Naive B cell (primary cell): ENCODE data around the gene NEURL2. TPM values are rescaled to one million over a fixed set of nuclear protein-coding genes. Genes with fewer than 3 reads are reported as not detected.

Experiments
- ATAC-seq, 2 donors: fragments of 150-1000 bp; cut with Tn5 transposase; 2 replicates each; pipeline ENCODE4 v1.10.0; 2021; ENCODE audit warnings: low read depth in 2 of 2, mild to moderate bottlenecking in 2 of 2, moderate library complexity in 2 of 2
- DNase-seq: peaks from one replicate; pipeline ENCODE4 v3.0.0; 2022
- H3K27ac Mint-ChIP-seq, 6 donors: one replicate each; pipeline ENCODE4 v1.8.0; 2020 to 2022; ENCODE audit warnings: mild to moderate bottlenecking in 6 of 6, mixed read lengths in 6 of 6, moderate library complexity in 5 of 6, inconsistent platforms in 2 of 6
- H3K27me3 Mint-ChIP-seq, 3 donors: one replicate each; pipeline ENCODE4 v1.8.0; 2021 to 2022; ENCODE audit warnings: mixed read lengths in 3 of 3, mild to moderate bottlenecking in 1 of 3
- H3K36me3 Mint-ChIP-seq, 2 donors: one replicate each; pipeline ENCODE4 v1.8.0; 2020 to 2022; ENCODE audit warnings: mixed read lengths in 2 of 2, inconsistent platforms in 1 of 2, mild to moderate bottlenecking in 1 of 2
- H3K4me1 Mint-ChIP-seq, 3 donors: one replicate each; pipeline ENCODE4 v1.8.0; 2020 to 2022; ENCODE audit warnings: mixed read lengths in 3 of 3, inconsistent platforms in 1 of 3, mild to moderate bottlenecking in 1 of 3, moderate library complexity in 1 of 3
- H3K4me3 Mint-ChIP-seq, 8 donors: one replicate each; pipeline ENCODE4 v1.8.0; 2020 to 2022; ENCODE audit warnings: mild to moderate bottlenecking in 8 of 8, mixed read lengths in 8 of 8, moderate library complexity in 8 of 8, inconsistent platforms in 2 of 8
- H3K9me3 Mint-ChIP-seq, 7 donors: one replicate each; pipeline ENCODE4 v1.8.0; 2020 to 2022; ENCODE audit warnings: mixed read lengths in 7 of 7, mild to moderate bottlenecking in 5 of 7, inconsistent platforms in 2 of 7, moderate library complexity in 1 of 7
- polyA plus RNA-seq, 6 donors: library from polyadenylated mRNA; unstranded; fragments of 300-500 nt; fragmentation: Illumina TruSeq; gene quantifications; one replicate each; pipeline ENCODE4 v1.2.3, GENCODE V29; 2021; ENCODE audit warnings: low read depth in 6 of 6

NEURL2 gene
- polyA plus RNA-seq, 6 donors from 2014 or later: 0.69 to 2.4 (median 1.1) TPM; not detected in 1

- H3K4me3 Mint-ChIP-seq: peak overlapping the region in 1 of 8 donors; percentile 44
- no peak overlapping the region for H3K27ac Mint-ChIP-seq
- H3K9me3 Mint-ChIP-seq: peaks cover 0 to 5% (median 0%) of the 10 kb centered on the region in 7 donors
- DNase-seq: no peak
- ATAC-seq: no peak
- H3K27me3 Mint-ChIP-seq: peaks cover 10 to 25% (median 18%) of the 10 kb centered on the region in 3 donors
- peaks cover 12 to 21% (median 20%) of the 10 kb centered on the region in 3 donors for H3K4me1 Mint-ChIP-seq
- no peaks in the 10 kb centered on the region for H3K36me3 Mint-ChIP-seq
Measured at GRCh38 chr20:45913116-45913515, 22.1 kb upstream of the NEURL2 start.

- Mint-ChIP-seq H3K4me3 (peak overlapping the region in 7 of 8 donors; percentile 49 to 94 (median 65)), H3K27ac (no peak overlapping the region), H3K9me3 (peaks cover 0 to 5% (median 0%) of the 10 kb centered on the region in 7 donors), H3K4me1 (peaks cover 12 to 21% (median 20%) of the 10 kb centered on the region in 3 donors), H3K27me3 (peaks cover 10 to 19% (median 18%) of the 10 kb centered on the region in 3 donors), H3K36me3 (no peaks in the 10 kb centered on the region)
- no peak for ATAC-seq
- DNase-seq: no peak
Measured at GRCh38 chr20:45912344-45912682, 21.3 kb upstream of the NEURL2 start.

- Mint-ChIP-seq H3K27ac (peak within 1 kb of the TSS in 5 of 6 donors; percentile 18 to 84 (median 59)), H3K4me3 (peak within 1 kb of the TSS; percentile 59 to 94 (median 85)), H3K27me3 (peaks cover 10 to 18% (median 17%) of the 10 kb centered on the region in 3 donors), H3K4me1 (peaks cover 12 to 21% (median 20%) of the 10 kb centered on the region in 3 donors), H3K9me3 (peaks cover 0 to 5% (median 0%) of the 10 kb centered on the region in 7 donors), H3K36me3 (no peaks in the 10 kb centered on the region)
- DNase-seq (peak; percentile 44), ATAC-seq (peak; percentile 24 to 27)
Measured at GRCh38 chr20:45911486-45912343, 20.7 kb upstream of the NEURL2 start, which contains the start of gene PLTP. PLTP (minus strand) TSS chr20:45912155; CDS start chr20:45911452, 703 bp downstream.

GRCh38 chr20:45910670-45911485 lies 19.9 kb upstream of the NEURL2 start:
- Mint-ChIP-seq H3K4me3 (peak overlapping the region; percentile 59 to 94 (median 85)), H3K27ac (peak overlapping the region; percentile 56 to 88 (median 74)), H3K4me1 (peaks cover 12 to 21% (median 20%) of the 10 kb centered on the region in 3 donors), H3K36me3 (no peaks in the 10 kb centered on the region), H3K27me3 (peaks cover 8 to 10% (median 10%) of the 10 kb centered on the region in 3 donors), H3K9me3 (peaks cover 0 to 5% (median 0%) of the 10 kb centered on the region in 7 donors)
- peak; percentile 89 for DNase-seq
- peak; percentile 88 for ATAC-seq

- ATAC-seq (no peak), DNase-seq (no peak)
- H3K4me3 Mint-ChIP-seq: peak overlapping the region; percentile 59 to 94 (median 85)
- H3K4me1 Mint-ChIP-seq: peaks cover 12 to 21% (median 20%) of the 10 kb centered on the region in 3 donors
- no peaks in the 10 kb centered on the region for H3K36me3 Mint-ChIP-seq
- H3K9me3 Mint-ChIP-seq: peaks cover 0 to 5% (median 0%) of the 10 kb centered on the region in 7 donors
- H3K27me3 Mint-ChIP-seq: peaks cover 8 to 10% (median 8%) of the 10 kb centered on the region in 3 donors
- H3K27ac Mint-ChIP-seq: peak overlapping the region in 4 of 6 donors; percentile 56 to 88 (median 78)
Measured at GRCh38 chr20:45909817-45910669, 19.0 kb upstream of the NEURL2 start.

- Mint-ChIP-seq H3K27ac (no peak overlapping the region), H3K9me3 (peaks cover 0 to 5% (median 0%) of the 10 kb centered on the region in 7 donors), H3K36me3 (no peaks in the 10 kb centered on the region), H3K27me3 (peaks cover 4 to 6% (median 4%) of the 10 kb centered on the region in 3 donors), H3K4me1 (peaks cover 12 to 21% (median 20%) of the 10 kb centered on the region in 3 donors), H3K4me3 (peak overlapping the region in 1 of 8 donors; percentile 91)
- DNase-seq (no peak), ATAC-seq (no peak)
Measured at GRCh38 chr20:45909336-45909808, 18.4 kb upstream of the NEURL2 start.

- peaks cover 0 to 5% (median 0%) of the 10 kb centered on the region in 7 donors for H3K9me3 Mint-ChIP-seq
Measured at GRCh38 chr20:45908084-45908483, 17.1 kb upstream of the NEURL2 start.

GRCh38 chr20:45907219-45907948 lies 16.4 kb upstream of the NEURL2 start:
- Mint-ChIP-seq H3K4me1 (peaks cover 21 to 24% (median 23%) of the 10 kb centered on the region in 3 donors), H3K36me3 (no peaks in the 10 kb centered on the region), H3K9me3 (peaks cover 0 to 5% (median 0%) of the 10 kb centered on the region in 7 donors), H3K4me3 (no peak overlapping the region), H3K27ac (no peak overlapping the region), H3K27me3 (peaks cover 0 to 2% (median 0%) of the 10 kb centered on the region in 3 donors)
- no peak for DNase-seq
- no peak for ATAC-seq

More at GRCh38 chr20:45908084-45908483, 17.1 kb upstream of the NEURL2 start:
- Mint-ChIP-seq H3K27me3 (peaks cover 0 to 4% (median 0%) of the 10 kb centered on the region in 3 donors), H3K4me1 (peaks cover 16 to 22% (median 21%) of the 10 kb centered on the region in 3 donors), H3K36me3 (no peaks in the 10 kb centered on the region), H3K27ac (no peak overlapping the region), H3K4me3 (no peak overlapping the region)
- ATAC-seq (no peak), DNase-seq (no peak)

GRCh38 chr20:45905505-45906079 lies 14.6 kb upstream of the NEURL2 start:
- Mint-ChIP-seq H3K36me3 (no peaks in the 10 kb centered on the region), H3K27ac (peak overlapping the region in 1 of 6 donors; percentile 33), H3K27me3 (no peaks in the 10 kb centered on the region), H3K4me1 (peaks cover 3 to 14% (median 13%) of the 10 kb centered on the region in 3 donors), H3K4me3 (no peak overlapping the region), H3K9me3 (peaks cover 0 to 2% (median 0%) of the 10 kb centered on the region in 7 donors)
- no peak for DNase-seq
- ATAC-seq: no peak

GRCh38 chr20:45904583-45905504 lies 13.8 kb upstream of the NEURL2 start:
- Mint-ChIP-seq H3K4me1 (peaks cover 0 to 11% (median 9%) of the 10 kb centered on the region in 3 donors), H3K9me3 (no peaks in the 10 kb centered on the region), H3K27me3 (no peaks in the 10 kb centered on the region), H3K27ac (no peak overlapping the region), H3K36me3 (no peaks in the 10 kb centered on the region), H3K4me3 (no peak overlapping the region)
- no peak for ATAC-seq
- DNase-seq: no peak
